Activated CD4-positive, alpha-beta T cell treated with anti-CD3 and anti-CD28 coated beads, Interleukin-2, amount 50 U/mL, for 48 hours (primary cell): ENCODE data around the gene MSI2.
A peak's percentile ranks its signal among the peaks of the same experiment; 100 is the strongest.

Experiments
- DNase-seq, 2 experiments: peaks; one replicate each; pipeline ENCODE4 v3.0.0-alpha.2; 2020

Gene MSI2

GRCh38 chr17:57324631-57325030 is 68.3 kb downstream of the MSI2 start:
- DNase-seq, result no peak

GRCh38 chr17:57326336-57326735 is 70.0 kb downstream of the MSI2 start:
- no peak for DNase-seq

GRCh38 chr17:57326764-57327163 is 70.4 kb downstream of the MSI2 start:
- DNase-seq, result no peak

GRCh38 chr17:57327176-57327970 is 71.0 kb downstream of the MSI2 start:
- DNase-seq, result peak in 1 of 2 experiments; percentile 6

GRCh38 chr17:57328109-57328882 is 72.0 kb downstream of the MSI2 start:
- no peak for DNase-seq

GRCh38 chr17:57329380-57330214 is 73.3 kb downstream of the MSI2 start:
- no peak for DNase-seq

- no peak for DNase-seq
These were observed 74.3 kb downstream of the MSI2 start for GRCh38 chr17:57330587-57330986.

GRCh38 chr17:57331423-57331822 is 75.1 kb downstream of the MSI2 start:
- DNase-seq, result no peak

- DNase-seq, result no peak
These were observed 76.2 kb downstream of the MSI2 start for GRCh38 chr17:57332501-57332900.

GRCh38 chr17:57335195-57335792 is 79.0 kb downstream of the MSI2 start:
- DNase-seq, result no peak

- DNase-seq, result no peak
These were observed 81.1 kb downstream of the MSI2 start for GRCh38 chr17:57337390-57337789.

- no peak for DNase-seq
These were observed 82.1 kb downstream of the MSI2 start for GRCh38 chr17:57338257-57338914.

- DNase-seq, result no peak
These were observed 84.0 kb downstream of the MSI2 start for GRCh38 chr17:57340160-57340981.

- DNase-seq, result no peak
These were observed 85.6 kb downstream of the MSI2 start for GRCh38 chr17:57341611-57342540.

GRCh38 chr17:57342963-57343589 is 86.8 kb downstream of the MSI2 start:
- no peak for DNase-seq

- DNase-seq, result no peak
These were observed 87.4 kb downstream of the MSI2 start for GRCh38 chr17:57343717-57344116.

- DNase-seq, result no peak
These were observed 87.9 kb downstream of the MSI2 start for GRCh38 chr17:57344261-57344660.

- no peak for DNase-seq
These were observed 93.4 kb downstream of the MSI2 start for GRCh38 chr17:57349541-57350247.

GRCh38 chr17:57350266-57350665 is 93.9 kb downstream of the MSI2 start:
- no peak for DNase-seq
